ENCODE measurements around the gene EML2.

GRCh38 chr19:45636275-45636674 is 2.9 kb downstream of the EML2 start:
- TF ChIP-seq POLR2A (IDR thresholded peaks at IDR 0.05; ENCODE audit: low read depth, low read length) (no peak), CHD2 (IDR thresholded peaks at IDR 0.05; ENCODE audit: borderline replicate concordance, low read depth, low read length) (no peak), ESRRA (IDR thresholded peaks at IDR 0.05; ENCODE audit: low read length) (no peak), EP300 (IDR thresholded peaks at IDR 0.05; ENCODE audit: borderline replicate concordance in 1 of 2, control insufficient read depth in 1 of 2, low read depth in 2 of 2, low read length in 2 of 2) (no peak), POLR2AphosphoS5 (IDR thresholded peaks at IDR 0.05; ENCODE audit: low read length) (no peak), RAD21 (IDR thresholded peaks at IDR 0.05; ENCODE audit: insufficient read depth, low read depth, low read length) (no peak), BMI1 (IDR thresholded peaks at IDR 0.05; ENCODE audit: borderline replicate concordance) (no peak), YY1 (IDR thresholded peaks at IDR 0.05; ENCODE audit: low read depth, low read length) (no peak), MXI1 (IDR thresholded peaks at IDR 0.05; ENCODE audit: low read depth, low read length) (no peak)
- TF ChIP-seq, protein P1, sequence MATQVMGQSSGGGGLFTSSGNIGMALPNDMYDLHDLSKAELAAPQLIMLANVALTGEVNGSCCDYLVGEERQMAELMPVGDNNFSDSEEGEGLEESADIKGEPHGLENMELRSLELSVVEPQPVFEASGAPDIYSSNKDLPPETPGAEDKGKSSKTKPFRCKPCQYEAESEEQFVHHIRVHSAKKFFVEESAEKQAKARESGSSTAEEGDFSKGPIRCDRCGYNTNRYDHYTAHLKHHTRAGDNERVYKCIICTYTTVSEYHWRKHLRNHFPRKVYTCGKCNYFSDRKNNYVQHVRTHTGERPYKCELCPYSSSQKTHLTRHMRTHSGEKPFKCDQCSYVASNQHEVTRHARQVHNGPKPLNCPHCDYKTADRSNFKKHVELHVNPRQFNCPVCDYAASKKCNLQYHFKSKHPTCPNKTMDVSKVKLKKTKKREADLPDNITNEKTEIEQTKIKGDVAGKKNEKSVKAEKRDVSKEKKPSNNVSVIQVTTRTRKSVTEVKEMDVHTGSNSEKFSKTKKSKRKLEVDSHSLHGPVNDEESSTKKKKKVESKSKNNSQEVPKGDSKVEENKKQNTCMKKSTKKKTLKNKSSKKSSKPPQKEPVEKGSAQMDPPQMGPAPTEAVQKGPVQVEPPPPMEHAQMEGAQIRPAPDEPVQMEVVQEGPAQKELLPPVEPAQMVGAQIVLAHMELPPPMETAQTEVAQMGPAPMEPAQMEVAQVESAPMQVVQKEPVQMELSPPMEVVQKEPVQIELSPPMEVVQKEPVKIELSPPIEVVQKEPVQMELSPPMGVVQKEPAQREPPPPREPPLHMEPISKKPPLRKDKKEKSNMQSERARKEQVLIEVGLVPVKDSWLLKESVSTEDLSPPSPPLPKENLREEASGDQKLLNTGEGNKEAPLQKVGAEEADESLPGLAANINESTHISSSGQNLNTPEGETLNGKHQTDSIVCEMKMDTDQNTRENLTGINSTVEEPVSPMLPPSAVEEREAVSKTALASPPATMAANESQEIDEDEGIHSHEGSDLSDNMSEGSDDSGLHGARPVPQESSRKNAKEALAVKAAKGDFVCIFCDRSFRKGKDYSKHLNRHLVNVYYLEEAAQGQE (IDR thresholded peaks at IDR 0.05; ENCODE audit: low read depth, low read length): no peak

All from GM12878 (cell line).